DOHH2 (cell line): ENCODE results near the gene ACTR6.

ENCODE experiments used
- H3F3A ChIP-seq: fragments of 200-600 bp; sonication (generic), shearing (Covaris generic); 2 replicates; pipeline ENCODE4 v1.6.0; 2016; ENCODE audit warnings: antibody characterized with exemption, mild to moderate bottlenecking; ENCODE audit not compliant: control insufficient read depth, insufficient read depth
- H3K27ac ChIP-seq: fragments of 200-600 bp; sonication (generic); 2 replicates; pipeline ENCODE4 v1.5.1; 2014; ENCODE audit warnings: low read depth, mild to moderate bottlenecking, low read length, moderate library complexity
- H3K27me3 ChIP-seq: fragments of 200-600 bp; sonication (generic); 2 replicates; pipeline ENCODE4 v1.6.1; 2014; ENCODE audit warnings: mild to moderate bottlenecking, low read length, mixed read lengths; ENCODE audit not compliant: control insufficient read depth
- H3K36me3 ChIP-seq: fragments of 200-600 bp; sonication (generic); 2 replicates; pipeline ENCODE4 v1.6.1; 2014; ENCODE audit warnings: mild to moderate bottlenecking, low read length, moderate library complexity, mixed read lengths; ENCODE audit not compliant: control insufficient read depth
- H3K4me1 ChIP-seq: fragments of 200-600 bp; sonication (generic); 2 replicates; pipeline ENCODE4 v1.6.1; 2014; ENCODE audit warnings: mild to moderate bottlenecking, low read length, mixed read lengths; ENCODE audit not compliant: control insufficient read depth
- H3K4me2 ChIP-seq: fragments of 200-600 bp; sonication (generic); 2 replicates; pipeline ENCODE4 v1.6.0; 2014; ENCODE audit warnings: mild to moderate bottlenecking, low read length, moderate library complexity
- H3K4me3 ChIP-seq: fragments of 200-600 bp; sonication (generic); 2 replicates; pipeline ENCODE4 v1.5.1; 2014; ENCODE audit warnings: mild to moderate bottlenecking, low read length, mixed read lengths
- H3K79me2 ChIP-seq: fragments of 200-600 bp; sonication (generic); 2 replicates; pipeline ENCODE4 v1.6.1; 2014; ENCODE audit warnings: mild to moderate bottlenecking, low read length, mixed read lengths; ENCODE audit not compliant: control insufficient read depth
- H3K9me2 ChIP-seq: fragments of 200-600 bp; sonication (generic); replicated peaks from 2 replicates; pipeline ENCODE4 v1.6.1; 2014; ENCODE audit warnings: mild to moderate bottlenecking, low read length, mixed read lengths; ENCODE audit not compliant: control insufficient read depth
- H3K9me3 ChIP-seq: fragments of 200-600 bp; sonication (generic); 2 replicates; pipeline ENCODE4 v1.6.1; 2014; ENCODE audit warnings: antibody characterized with exemption, low read length, mixed read lengths; ENCODE audit not compliant: control insufficient read depth, insufficient read depth
- H4K20me1 ChIP-seq: fragments of 200-600 bp; sonication (generic); 2 replicates; pipeline ENCODE4 v1.6.0; 2014; ENCODE audit warnings: low read depth, mild to moderate bottlenecking, antibody characterized with exemption, low read length, moderate library complexity; ENCODE audit not compliant: control insufficient read depth, insufficient read depth
- EZH2phosphoT487 ChIP-seq: fragments of 200-600 bp; sonication (generic); IDR thresholded peaks from 2 replicates; pipeline ENCODE4 v1.6.1; 2017; ENCODE audit warnings: borderline replicate concordance, mild to moderate bottlenecking, antibody characterized with exemption, low read length, moderate library complexity, mixed read lengths
- TF ChIP-seq, protein P1 (sequence below): fragments of 200-600 bp; sonication (generic); IDR thresholded peaks from one replicate; pipeline ENCODE4 v1.5.1; 2014; ENCODE audit warnings: antibody characterized with exemption, mild to moderate bottlenecking, low read depth, low read length; ENCODE audit not compliant: poor library complexity, severe bottlenecking

Gene ACTR6

DNA sequence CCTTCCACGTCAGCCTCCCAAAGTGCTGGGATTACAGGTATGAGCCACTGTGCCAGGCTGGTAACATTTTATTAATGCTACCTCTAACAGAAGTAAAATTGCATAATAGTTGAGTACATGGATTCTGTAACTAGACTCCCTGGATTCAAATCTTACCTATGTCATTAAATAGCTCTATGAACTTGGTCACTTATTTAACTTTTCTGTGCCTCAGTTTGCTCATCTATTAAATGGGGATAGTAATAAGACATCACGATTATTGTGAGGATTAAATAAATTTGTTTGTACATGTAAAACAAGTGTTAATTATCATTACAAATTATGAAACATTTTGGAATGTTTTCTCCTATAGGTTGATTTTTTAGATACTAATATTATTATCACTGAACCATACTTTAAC lies 6.7 kb downstream of the ACTR6 start:
- no peaks in the 10 kb centered on the region for H3K9me3 ChIP-seq
- no peak for TF ChIP-seq EZH2phosphoT487
- TF ChIP-seq, protein P1, sequence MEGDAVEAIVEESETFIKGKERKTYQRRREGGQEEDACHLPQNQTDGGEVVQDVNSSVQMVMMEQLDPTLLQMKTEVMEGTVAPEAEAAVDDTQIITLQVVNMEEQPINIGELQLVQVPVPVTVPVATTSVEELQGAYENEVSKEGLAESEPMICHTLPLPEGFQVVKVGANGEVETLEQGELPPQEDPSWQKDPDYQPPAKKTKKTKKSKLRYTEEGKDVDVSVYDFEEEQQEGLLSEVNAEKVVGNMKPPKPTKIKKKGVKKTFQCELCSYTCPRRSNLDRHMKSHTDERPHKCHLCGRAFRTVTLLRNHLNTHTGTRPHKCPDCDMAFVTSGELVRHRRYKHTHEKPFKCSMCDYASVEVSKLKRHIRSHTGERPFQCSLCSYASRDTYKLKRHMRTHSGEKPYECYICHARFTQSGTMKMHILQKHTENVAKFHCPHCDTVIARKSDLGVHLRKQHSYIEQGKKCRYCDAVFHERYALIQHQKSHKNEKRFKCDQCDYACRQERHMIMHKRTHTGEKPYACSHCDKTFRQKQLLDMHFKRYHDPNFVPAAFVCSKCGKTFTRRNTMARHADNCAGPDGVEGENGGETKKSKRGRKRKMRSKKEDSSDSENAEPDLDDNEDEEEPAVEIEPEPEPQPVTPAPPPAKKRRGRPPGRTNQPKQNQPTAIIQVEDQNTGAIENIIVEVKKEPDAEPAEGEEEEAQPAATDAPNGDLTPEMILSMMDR: no peak
- no peak overlapping the region for H3K27ac ChIP-seq
- peaks cover 46% of the 10 kb centered on the region for H3K36me3 ChIP-seq
- H3K79me2 ChIP-seq: peaks cover 21% of the 10 kb centered on the region
- H3K4me1 ChIP-seq: peaks cover 6% of the 10 kb centered on the region
- no peaks in the 10 kb centered on the region for H3K27me3 ChIP-seq
- no peak overlapping the region for H3K4me3 ChIP-seq
- no peaks in the 10 kb centered on the region for H3K9me2 ChIP-seq
- H4K20me1 ChIP-seq: no peaks in the 10 kb centered on the region
- no peak overlapping the region for H3K4me2 ChIP-seq
- no peaks in the 10 kb centered on the region for H3F3A ChIP-seq

DNA sequence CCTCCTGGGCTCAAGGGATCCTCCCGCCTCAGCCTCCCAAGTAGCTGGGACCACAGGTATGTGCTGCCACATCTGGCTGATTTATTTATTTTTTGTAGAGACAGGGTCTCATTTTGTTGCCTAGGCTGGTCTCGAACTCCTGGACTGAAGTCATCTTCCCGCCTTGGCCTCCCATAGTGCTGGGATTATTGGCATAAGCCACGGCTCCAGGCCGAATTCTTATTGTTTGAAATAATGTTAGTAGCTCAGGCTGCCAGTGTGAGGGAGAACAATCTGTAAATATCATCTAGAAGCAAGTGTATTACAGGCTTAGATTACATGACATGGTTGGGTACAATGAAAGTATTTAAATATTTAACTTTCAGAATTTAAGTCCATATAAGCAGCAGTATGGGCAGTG lies 8.2 kb downstream of the ACTR6 start:
- Histone ChIP-seq H3K27me3 (no peaks in the 10 kb centered on the region), H4K20me1 (no peaks in the 10 kb centered on the region), H3K9me3 (no peaks in the 10 kb centered on the region), H3K4me3 (no peak overlapping the region), H3F3A (peaks cover 4% of the 10 kb centered on the region; the same call in 1 of the 2 replicates), H3K27ac (no peak overlapping the region), H3K36me3 (peaks cover 58% of the 10 kb centered on the region), H3K79me2 (peaks cover 10% of the 10 kb centered on the region), H3K4me2 (no peak overlapping the region), H3K4me1 (no peaks in the 10 kb centered on the region), H3K9me2 (no peaks in the 10 kb centered on the region)
- no peak for TF ChIP-seq EZH2phosphoT487
- TF ChIP-seq, protein P1: no peak

DNA sequence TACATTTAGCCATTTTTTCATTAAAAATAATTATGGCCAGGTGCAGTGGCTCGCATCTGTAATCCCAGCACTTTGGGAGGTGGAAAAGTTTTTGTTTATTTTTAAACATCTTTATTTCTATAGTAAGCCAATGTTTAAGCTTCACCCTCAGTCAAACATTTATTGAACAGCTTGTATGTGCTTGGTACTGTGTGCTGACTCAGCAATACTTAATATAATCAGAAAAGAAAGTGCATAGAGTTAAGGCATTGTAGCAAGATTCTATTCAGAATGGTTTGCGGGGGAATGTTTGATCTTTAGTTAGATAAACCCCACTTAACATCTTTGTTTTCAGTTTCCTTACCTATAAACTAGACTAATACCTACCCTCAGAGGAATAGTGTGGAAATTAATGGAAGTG lies 11.1 kb downstream of the ACTR6 start:
- H3K4me1 ChIP-seq: no peaks in the 10 kb centered on the region

More for the DNA sequence above, 11.1 kb downstream of the ACTR6 start:
- Histone ChIP-seq H3K9me2 (no peaks in the 10 kb centered on the region), H3K27ac (no peak overlapping the region), H3K27me3 (no peaks in the 10 kb centered on the region), H3K9me3 (no peaks in the 10 kb centered on the region), H3F3A (peaks cover 4% of the 10 kb centered on the region; the same call in 1 of the 2 replicates), H3K79me2 (no peaks in the 10 kb centered on the region), H3K4me3 (no peak overlapping the region), H4K20me1 (no peaks in the 10 kb centered on the region), H3K36me3 (peaks cover 68% of the 10 kb centered on the region), H3K4me2 (no peak overlapping the region)
- no peak for TF ChIP-seq EZH2phosphoT487
- TF ChIP-seq, protein P1: no peak
